WTC11 (cell line): Measurements from ENCODE around the gene ENHO. TPM values are rescaled to one million over a fixed set of nuclear protein-coding genes. Genes with fewer than 3 reads are reported as not detected.

Experiments
- ATAC-seq: fragments of 200-7000 bp; cut with Tn5 transposase; 2 replicates; pipeline ENCODE4 v1.10.0; 2021; ENCODE audit warnings: mild to moderate bottlenecking, moderate library complexity
- CTCF ChIA-PET: fragments of 300-600 bp; sonication (Branson Sonifier 250); formaldehyde crosslinking; loops from one replicate; lab custom pipeline; 2021; ENCODE audit warnings: antibody characterized with exemption; lab: Charles Lee
- POLR2A ChIA-PET: fragments of 350-600 bp; sonication (Branson Sonifier 250); formaldehyde crosslinking; loops from one replicate; lab custom pipeline; 2021; ENCODE audit warnings: antibody characterized with exemption; lab: Charles Lee
- DNase-seq: peaks from one replicate; pipeline ENCODE4 v3.0.0; 2021; ENCODE audit warnings: low spot score
- H3K27ac Mint-ChIP-seq: 2 replicates; pipeline ENCODE4 v1.8.0; 2021; ENCODE audit warnings: mixed read lengths
- H3K27me3 Mint-ChIP-seq: 2 replicates; pipeline ENCODE4 v1.8.0; 2021; ENCODE audit warnings: low read depth, mild to moderate bottlenecking, moderate library complexity, mixed read lengths
- H3K36me3 Mint-ChIP-seq: 2 replicates; pipeline ENCODE4 v1.8.0; 2021; ENCODE audit warnings: mixed read lengths
- H3K4me1 Mint-ChIP-seq: 2 replicates; pipeline ENCODE4 v1.8.0; 2022; ENCODE audit warnings: mixed read lengths
- H3K4me3 Mint-ChIP-seq: 2 replicates; pipeline ENCODE4 v1.8.0; 2021; ENCODE audit warnings: mild to moderate bottlenecking, moderate library complexity, mixed read lengths
- H3K9me3 Mint-ChIP-seq: 2 replicates; pipeline ENCODE4 v1.8.0; 2021; ENCODE audit warnings: mixed read lengths
- AR ChIP-seq: fragments of 250-450 bp; sonication (Bioruptor Pico); IDR thresholded peaks from 2 replicates; pipeline ENCODE4 v1.9.0; 2021; ENCODE audit warnings: mild to moderate bottlenecking
- E2F1 ChIP-seq: sonication (generic); formaldehyde crosslinking; IDR thresholded peaks from 2 replicates; pipeline ENCODE4 v1.8.0; 2022; ENCODE audit warnings: mild to moderate bottlenecking, missing genetic modification reagents
- FOXP4 ChIP-seq: sonication (generic); formaldehyde crosslinking; IDR thresholded peaks from 2 replicates; pipeline ENCODE4 v1.8.0; 2022; ENCODE audit warnings: mild to moderate bottlenecking, missing genetic modification reagents
- GRHL2 ChIP-seq: fragments of 250-450 bp; sonication (Bioruptor Pico); IDR thresholded peaks from 2 replicates; pipeline ENCODE4 v1.8.0; 2022; ENCODE audit warnings: mild to moderate bottlenecking, moderate library complexity; ENCODE audit not compliant: insufficient replicate concordance, severe bottlenecking
- GTF2I ChIP-seq: fragments of 250-450 bp; sonication (Bioruptor Pico); conservative IDR thresholded peaks from 2 replicates; pipeline ENCODE4 v1.4.0; 2021; ENCODE audit warnings: mild to moderate bottlenecking
- HMGXB4 ChIP-seq: sonication (generic); formaldehyde crosslinking; IDR thresholded peaks from 2 replicates; pipeline ENCODE4 v1.8.1; 2023; ENCODE audit warnings: mild to moderate bottlenecking, moderate library complexity, missing genetic modification reagents
- KAT7 ChIP-seq: sonication (generic); formaldehyde crosslinking; IDR thresholded peaks from 2 replicates; pipeline ENCODE4 v1.8.1; 2023; ENCODE audit warnings: missing genetic modification reagents, mild to moderate bottlenecking, borderline replicate concordance
- NFATC4 ChIP-seq: fragments of 250-450 bp; sonication (Bioruptor Pico); IDR thresholded peaks from 2 replicates; pipeline ENCODE4 v1.9.0; 2021; ENCODE audit warnings: mild to moderate bottlenecking
- OVOL2 ChIP-seq: fragments of 250-450 bp; sonication (Bioruptor Pico); IDR thresholded peaks from 2 replicates; pipeline ENCODE4 v1.9.0; 2021; ENCODE audit warnings: mild to moderate bottlenecking, borderline replicate concordance
- SMAD3 ChIP-seq: sonication (generic); formaldehyde crosslinking; IDR thresholded peaks from 2 replicates; pipeline ENCODE4 v1.8.0; 2022; ENCODE audit warnings: missing genetic modification reagents, mild to moderate bottlenecking, borderline replicate concordance
- SOX15 ChIP-seq: fragments of 250-450 bp; sonication (Bioruptor Pico); IDR thresholded peaks from 2 replicates; pipeline ENCODE4 v1.9.0; 2021; ENCODE audit warnings: mild to moderate bottlenecking
- TEAD1 ChIP-seq: sonication (generic); formaldehyde crosslinking; IDR thresholded peaks from 2 replicates; pipeline ENCODE4 v1.8.0; 2022; ENCODE audit warnings: mild to moderate bottlenecking, missing genetic modification reagents
- ZNF121 ChIP-seq: sonication (generic); formaldehyde crosslinking; IDR thresholded peaks from 2 replicates; pipeline ENCODE4 v1.8.0; 2023; ENCODE audit warnings: missing genetic modification reagents
- ZNF396 ChIP-seq: fragments of 250-450 bp; sonication (Bioruptor Pico); IDR thresholded peaks from 2 replicates; pipeline ENCODE4 v1.8.0; 2021; ENCODE audit warnings: mild to moderate bottlenecking, moderate library complexity, borderline replicate concordance
- total RNA-seq: library from RNA; stranded (reverse); gene quantifications from 3 replicates; pipeline ENCODE4 v1.2.3, GENCODE V29; 2021
- TF ChIP-seq, protein P1 (sequence below): sonication (generic); formaldehyde crosslinking; IDR thresholded peaks from 2 replicates; pipeline ENCODE4 v1.8.1; 2022; ENCODE audit warnings: mild to moderate bottlenecking, missing genetic modification reagents, moderate library complexity, borderline replicate concordance
- TF ChIP-seq, protein P2 (sequence below): sonication (generic); formaldehyde crosslinking; IDR thresholded peaks from 2 replicates; pipeline ENCODE4 v1.8.0; 2023; ENCODE audit warnings: missing genetic modification reagents, mild to moderate bottlenecking, borderline replicate concordance
- TF ChIP-seq, protein P3 (sequence below): sonication (generic); formaldehyde crosslinking; conservative IDR thresholded peaks from 2 replicates; pipeline ENCODE4 v1.8.1; 2022; ENCODE audit warnings: mild to moderate bottlenecking, missing genetic modification reagents

The ENHO gene
- total RNA-seq, 1 experiment from 2014 or later = 28.3 TPM

DNA sequence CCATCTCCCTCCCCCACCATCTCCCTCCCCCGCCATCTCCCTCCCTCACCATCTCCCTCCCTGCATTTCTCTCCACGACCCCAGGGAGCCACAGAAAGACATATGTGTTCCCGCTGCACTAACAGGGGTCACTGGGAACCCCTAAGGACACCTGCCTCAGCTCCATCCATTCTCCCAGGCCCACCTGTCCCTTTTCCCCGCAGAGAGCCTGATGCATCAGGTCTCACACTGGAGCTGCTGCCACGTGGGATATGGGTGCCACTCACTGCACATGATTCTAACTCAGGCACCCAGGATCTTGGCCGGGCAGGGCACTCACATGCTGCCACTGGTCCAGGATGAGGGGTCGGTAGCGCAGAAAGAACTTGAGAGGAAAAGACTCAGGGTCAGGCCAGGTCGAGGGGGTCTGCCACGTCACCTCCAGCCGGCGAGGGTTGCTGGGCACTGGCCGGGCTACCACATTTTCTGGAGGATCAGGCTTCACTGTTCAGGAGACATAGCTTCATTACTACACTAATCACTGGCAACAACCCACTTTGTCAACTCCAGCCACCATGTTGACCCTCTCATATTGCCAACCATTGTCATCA lies 33.2 kb upstream of the ENHO start:
- no peak overlapping the region for H3K27ac Mint-ChIP-seq
- no peak for DNase-seq
- TF ChIP-seq ZNF396 (no peak), E2F1 (CRISPR knock-in tag) (no peak), ZNF121 (CRISPR knock-in tag) (no peak), TEAD1 (no peak), NFATC4 (CRISPR knock-in tag) (no peak), SMAD3 (CRISPR knock-in tag) (no peak), OVOL2 (CRISPR knock-in tag) (no peak), AR (CRISPR knock-in tag) (no peak), FOXP4 (no peak), SOX15 (CRISPR knock-in tag) (no peak), HMGXB4 (no peak), GTF2I (CRISPR knock-in tag) (no peak), KAT7 (CRISPR knock-in tag) (no peak), GRHL2 (CRISPR knock-in tag) (no peak)
- TF ChIP-seq, protein P1, sequence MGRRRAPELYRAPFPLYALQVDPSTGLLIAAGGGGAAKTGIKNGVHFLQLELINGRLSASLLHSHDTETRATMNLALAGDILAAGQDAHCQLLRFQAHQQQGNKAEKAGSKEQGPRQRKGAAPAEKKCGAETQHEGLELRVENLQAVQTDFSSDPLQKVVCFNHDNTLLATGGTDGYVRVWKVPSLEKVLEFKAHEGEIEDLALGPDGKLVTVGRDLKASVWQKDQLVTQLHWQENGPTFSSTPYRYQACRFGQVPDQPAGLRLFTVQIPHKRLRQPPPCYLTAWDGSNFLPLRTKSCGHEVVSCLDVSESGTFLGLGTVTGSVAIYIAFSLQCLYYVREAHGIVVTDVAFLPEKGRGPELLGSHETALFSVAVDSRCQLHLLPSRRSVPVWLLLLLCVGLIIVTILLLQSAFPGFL = no peak
- TF ChIP-seq, protein P2, sequence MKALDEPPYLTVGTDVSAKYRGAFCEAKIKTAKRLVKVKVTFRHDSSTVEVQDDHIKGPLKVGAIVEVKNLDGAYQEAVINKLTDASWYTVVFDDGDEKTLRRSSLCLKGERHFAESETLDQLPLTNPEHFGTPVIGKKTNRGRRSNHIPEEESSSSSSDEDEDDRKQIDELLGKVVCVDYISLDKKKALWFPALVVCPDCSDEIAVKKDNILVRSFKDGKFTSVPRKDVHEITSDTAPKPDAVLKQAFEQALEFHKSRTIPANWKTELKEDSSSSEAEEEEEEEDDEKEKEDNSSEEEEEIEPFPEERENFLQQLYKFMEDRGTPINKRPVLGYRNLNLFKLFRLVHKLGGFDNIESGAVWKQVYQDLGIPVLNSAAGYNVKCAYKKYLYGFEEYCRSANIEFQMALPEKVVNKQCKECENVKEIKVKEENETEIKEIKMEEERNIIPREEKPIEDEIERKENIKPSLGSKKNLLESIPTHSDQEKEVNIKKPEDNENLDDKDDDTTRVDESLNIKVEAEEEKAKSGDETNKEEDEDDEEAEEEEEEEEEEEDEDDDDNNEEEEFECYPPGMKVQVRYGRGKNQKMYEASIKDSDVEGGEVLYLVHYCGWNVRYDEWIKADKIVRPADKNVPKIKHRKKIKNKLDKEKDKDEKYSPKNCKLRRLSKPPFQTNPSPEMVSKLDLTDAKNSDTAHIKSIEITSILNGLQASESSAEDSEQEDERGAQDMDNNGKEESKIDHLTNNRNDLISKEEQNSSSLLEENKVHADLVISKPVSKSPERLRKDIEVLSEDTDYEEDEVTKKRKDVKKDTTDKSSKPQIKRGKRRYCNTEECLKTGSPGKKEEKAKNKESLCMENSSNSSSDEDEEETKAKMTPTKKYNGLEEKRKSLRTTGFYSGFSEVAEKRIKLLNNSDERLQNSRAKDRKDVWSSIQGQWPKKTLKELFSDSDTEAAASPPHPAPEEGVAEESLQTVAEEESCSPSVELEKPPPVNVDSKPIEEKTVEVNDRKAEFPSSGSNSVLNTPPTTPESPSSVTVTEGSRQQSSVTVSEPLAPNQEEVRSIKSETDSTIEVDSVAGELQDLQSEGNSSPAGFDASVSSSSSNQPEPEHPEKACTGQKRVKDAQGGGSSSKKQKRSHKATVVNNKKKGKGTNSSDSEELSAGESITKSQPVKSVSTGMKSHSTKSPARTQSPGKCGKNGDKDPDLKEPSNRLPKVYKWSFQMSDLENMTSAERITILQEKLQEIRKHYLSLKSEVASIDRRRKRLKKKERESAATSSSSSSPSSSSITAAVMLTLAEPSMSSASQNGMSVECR (CRISPR knock-in tag) = no peak
- TF ChIP-seq, protein P3, sequence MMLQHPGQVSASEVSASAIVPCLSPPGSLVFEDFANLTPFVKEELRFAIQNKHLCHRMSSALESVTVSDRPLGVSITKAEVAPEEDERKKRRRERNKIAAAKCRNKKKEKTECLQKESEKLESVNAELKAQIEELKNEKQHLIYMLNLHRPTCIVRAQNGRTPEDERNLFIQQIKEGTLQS (CRISPR knock-in tag) = no peak

More for the DNA sequence above, 33.2 kb upstream of the ENHO start:
- Mint-ChIP-seq H3K4me3 (no peak overlapping the region), H3K27me3 (peaks cover 3% of the 10 kb centered on the region; the same call in 1 of the 2 replicates), H3K4me1 (peaks cover 45% of the 10 kb centered on the region), H3K9me3 (no peaks in the 10 kb centered on the region), H3K36me3 (no peaks in the 10 kb centered on the region)
- CTCF ChIA-PET = interaction anchor here (0.9 to 3.3 kb wide), 5 partner anchors 8 to 47 kb away, joined by 4 to 19 read pairs (median 6); no protein-coding TSS in a partner anchor
- no peak for ATAC-seq
- POLR2A ChIA-PET = no interaction called here
